Left ventricle myocardium inferior (tissue), 1 donor: Measurements from ENCODE around the gene UGGT2. TPM values are rescaled to one million over a fixed set of nuclear protein-coding genes. Genes with fewer than 3 reads are reported as not detected.

Experiments
- DNase-seq: peaks from one replicate; pipeline ENCODE4 v3.0.0-alpha.2; 2020
- H3K27ac ChIP-seq: fragments of 200-600 bp; replicated peaks from 2 replicates; pipeline ENCODE4 v1.8.0; 2021
- H3K27me3 ChIP-seq: fragments of 200-600 bp; 2 replicates; pipeline ENCODE4 v1.8.0; 2021; ENCODE audit warnings: low read depth
- H3K36me3 ChIP-seq: fragments of 200-600 bp; 2 replicates; pipeline ENCODE4 v1.8.0; 2021
- H3K4me1 ChIP-seq: fragments of 200-600 bp; 2 replicates; pipeline ENCODE4 v1.8.0; 2021
- H3K4me3 ChIP-seq: fragments of 200-600 bp; 2 replicates; pipeline ENCODE4 v1.8.0; 2021; ENCODE audit warnings: mild to moderate bottlenecking, moderate library complexity
- H3K9me3 ChIP-seq: fragments of 200-600 bp; replicated peaks from 2 replicates; pipeline ENCODE4 v1.8.0; 2021
- CTCF ChIP-seq: fragments of 200-600 bp; IDR thresholded peaks from 2 replicates; pipeline ENCODE4 v1.8.0; 2021; ENCODE audit warnings: antibody characterized with exemption, mild to moderate bottlenecking, borderline replicate concordance
- intact Hi-C: fragments of 100-400 bp; cut with micrococcal nuclease; formaldehyde crosslinking; loops from one replicate; pipeline ENCODE4 v1.11.0; 2022
- total RNA-seq: library from RNA; stranded (reverse); fragmentation: NEBNext Ultra II Directional; extraction: Animal tissue kit (Norgen Biotek cat#: 25700); gene quantifications from one replicate; pipeline ENCODE4 v1.2.1, GENCODE V29; 2021
- donor health status: DM: no; HTN: yes; CAD: no; lungs with severe emphysema.

Gene UGGT2
- total RNA-seq, 1 donor from 2014 or later, result 11.4 TPM

- peaks cover 45% of the 10 kb centered on the region for H3K36me3 ChIP-seq
- no peak overlapping the region for H3K4me3 ChIP-seq
- no peak for TF ChIP-seq CTCF
- H3K9me3 ChIP-seq, result no peaks in the 10 kb centered on the region
- H3K27me3 ChIP-seq, result no peaks in the 10 kb centered on the region
- no peak overlapping the region for H3K27ac ChIP-seq
- intact Hi-C loops, result no loop called here
- no peak for DNase-seq
- H3K4me1 ChIP-seq, result no peaks in the 10 kb centered on the region
Observed at GRCh38 chr13:95882121-95882520, 171.1 kb downstream of the UGGT2 start.

- H3K27me3 ChIP-seq, result no peaks in the 10 kb centered on the region
- TF ChIP-seq CTCF, result no peak
- H3K36me3 ChIP-seq, result peaks cover 40% of the 10 kb centered on the region
- no peaks in the 10 kb centered on the region for H3K9me3 ChIP-seq
- intact Hi-C loops, result no loop called here
- no peak for DNase-seq
- no peak overlapping the region for H3K27ac ChIP-seq
- H3K4me1 ChIP-seq, result no peaks in the 10 kb centered on the region
- H3K4me3 ChIP-seq, result no peak overlapping the region
Observed at GRCh38 chr13:95880331-95880730, 172.9 kb downstream of the UGGT2 start.

- Histone ChIP-seq H3K4me3 (no peak overlapping the region), H3K27me3 (no peaks in the 10 kb centered on the region), H3K27ac (no peak overlapping the region), H3K9me3 (no peaks in the 10 kb centered on the region), H3K4me1 (no peaks in the 10 kb centered on the region), H3K36me3 (peaks cover 45% of the 10 kb centered on the region)
- intact Hi-C loops, result no loop called here
- TF ChIP-seq CTCF, result no peak
- no peak for DNase-seq
Observed at GRCh38 chr13:95874286-95874685, 178.9 kb downstream of the UGGT2 start.

- Histone ChIP-seq H3K4me1 (no peaks in the 10 kb centered on the region), H3K27me3 (no peaks in the 10 kb centered on the region), H3K9me3 (no peaks in the 10 kb centered on the region), H3K27ac (no peak overlapping the region), H3K4me3 (no peak overlapping the region), H3K36me3 (peaks cover 31% of the 10 kb centered on the region)
- intact Hi-C loops, result no loop called here
- DNase-seq, result no peak
- no peak for TF ChIP-seq CTCF
Observed at GRCh38 chr13:95870421-95870820, 182.8 kb downstream of the UGGT2 start.

- intact Hi-C loops, result no loop called here
- no peaks in the 10 kb centered on the region for H3K9me3 ChIP-seq
Observed at GRCh38 chr13:95865080-95865615, 188.1 kb downstream of the UGGT2 start.

More at GRCh38 chr13:95865080-95865615, 188.1 kb downstream of the UGGT2 start:
- no peak overlapping the region for H3K27ac ChIP-seq
- H3K36me3 ChIP-seq, result peaks cover 20% of the 10 kb centered on the region
- H3K4me1 ChIP-seq, result no peaks in the 10 kb centered on the region
- no peak overlapping the region for H3K4me3 ChIP-seq
- no peak for TF ChIP-seq CTCF
- DNase-seq, result no peak
- no peaks in the 10 kb centered on the region for H3K27me3 ChIP-seq
